HG03175 (cell line): ENCODE measurements around the gene CBX4.
A peak's percentile ranks its signal among the peaks of the same experiment; 100 is the strongest.

Experiments used
- ATAC-seq: cut with Tn5 transposase; IDR thresholded peaks from one replicate; pipeline ENCODE4 v1.9.1; 2021; ENCODE audit warnings: mild to moderate bottlenecking, moderate library complexity; ENCODE audit not compliant: unreplicated experiment

The CBX4 gene

DNA sequence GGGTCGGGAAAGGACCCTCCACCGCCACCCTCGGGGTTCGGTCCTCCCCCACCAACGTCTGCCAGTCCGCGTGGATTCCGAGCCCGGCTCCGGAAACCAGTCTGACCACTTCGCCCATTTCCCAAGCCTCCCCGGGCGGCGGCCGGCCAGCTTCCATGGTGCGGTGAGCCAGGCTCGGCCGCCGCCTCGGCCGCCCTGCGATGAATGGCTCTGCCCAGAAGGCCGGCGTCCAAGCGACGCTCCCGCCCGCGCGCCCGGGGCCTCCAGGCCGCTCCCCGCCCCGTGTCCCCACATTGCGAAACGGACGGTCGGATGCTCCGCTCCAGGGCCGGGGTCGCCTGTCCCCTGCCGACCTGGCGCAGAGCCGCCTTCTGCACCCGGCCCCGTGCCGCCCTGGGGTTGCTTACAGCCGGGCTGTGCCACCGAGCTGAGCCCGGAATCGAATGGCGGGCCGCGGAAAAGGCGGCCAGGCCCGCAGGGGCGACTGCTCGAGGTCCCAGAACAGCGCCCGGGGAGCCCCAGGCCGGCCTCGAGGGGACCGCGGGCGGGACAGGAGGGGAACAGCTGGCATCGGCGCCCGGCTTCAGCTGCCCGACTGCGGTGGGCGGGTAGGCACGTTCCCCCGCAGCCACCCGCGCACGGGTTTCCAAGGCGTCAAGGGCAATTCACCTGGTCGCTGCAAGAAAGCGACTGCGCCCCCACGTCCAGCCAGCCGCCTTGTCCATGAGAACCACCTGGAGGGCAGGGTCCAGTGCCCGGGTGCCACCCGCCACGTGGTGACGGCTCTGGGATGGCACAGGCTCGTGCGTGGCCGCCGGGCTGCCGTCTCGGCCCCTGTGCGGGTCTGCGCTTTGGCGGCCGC, 24.0 kb downstream of the CBX4 start:
- ATAC-seq = no peak

DNA sequence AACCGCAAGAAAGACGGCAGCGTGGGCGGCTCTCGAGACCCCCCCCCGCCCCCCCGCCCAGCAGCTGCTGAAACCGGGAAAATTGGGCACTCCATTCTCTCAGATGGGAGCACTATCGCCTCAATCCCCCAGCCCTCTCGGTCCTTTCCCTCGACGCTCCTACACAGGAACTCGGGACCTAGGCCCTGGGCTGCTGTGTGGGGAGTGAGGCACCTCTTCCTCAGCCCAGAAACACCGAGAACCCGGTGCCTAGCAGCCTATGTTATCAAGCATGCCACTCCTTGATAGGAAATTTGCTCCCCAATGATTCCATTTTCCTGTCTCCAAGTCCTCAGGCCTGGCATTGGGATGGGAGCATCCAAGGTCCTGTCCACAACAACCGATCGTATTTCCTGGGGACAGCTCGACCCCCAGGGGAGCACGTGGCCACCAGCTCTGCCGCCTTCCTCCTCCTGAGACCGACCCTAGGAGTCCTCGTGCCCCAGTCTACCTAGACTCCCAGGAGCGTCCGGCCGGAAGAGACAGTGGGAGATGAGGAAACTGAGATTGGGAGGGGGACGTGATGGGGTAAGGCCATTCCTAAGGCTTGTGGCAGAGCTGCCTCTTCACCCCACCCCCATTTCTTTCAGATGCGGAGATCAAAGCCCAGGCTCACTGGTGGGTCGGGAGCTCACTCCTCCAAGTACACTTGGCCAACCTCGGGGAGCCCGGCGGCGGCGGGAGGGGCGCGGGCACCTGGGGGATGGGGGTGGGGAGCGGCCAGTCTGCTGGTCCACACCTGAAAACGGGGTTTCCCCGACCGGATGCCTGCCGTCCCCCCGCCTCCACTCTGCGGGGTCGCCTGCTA, 24.9 kb downstream of the CBX4 start:
- ATAC-seq = no peak

DNA sequence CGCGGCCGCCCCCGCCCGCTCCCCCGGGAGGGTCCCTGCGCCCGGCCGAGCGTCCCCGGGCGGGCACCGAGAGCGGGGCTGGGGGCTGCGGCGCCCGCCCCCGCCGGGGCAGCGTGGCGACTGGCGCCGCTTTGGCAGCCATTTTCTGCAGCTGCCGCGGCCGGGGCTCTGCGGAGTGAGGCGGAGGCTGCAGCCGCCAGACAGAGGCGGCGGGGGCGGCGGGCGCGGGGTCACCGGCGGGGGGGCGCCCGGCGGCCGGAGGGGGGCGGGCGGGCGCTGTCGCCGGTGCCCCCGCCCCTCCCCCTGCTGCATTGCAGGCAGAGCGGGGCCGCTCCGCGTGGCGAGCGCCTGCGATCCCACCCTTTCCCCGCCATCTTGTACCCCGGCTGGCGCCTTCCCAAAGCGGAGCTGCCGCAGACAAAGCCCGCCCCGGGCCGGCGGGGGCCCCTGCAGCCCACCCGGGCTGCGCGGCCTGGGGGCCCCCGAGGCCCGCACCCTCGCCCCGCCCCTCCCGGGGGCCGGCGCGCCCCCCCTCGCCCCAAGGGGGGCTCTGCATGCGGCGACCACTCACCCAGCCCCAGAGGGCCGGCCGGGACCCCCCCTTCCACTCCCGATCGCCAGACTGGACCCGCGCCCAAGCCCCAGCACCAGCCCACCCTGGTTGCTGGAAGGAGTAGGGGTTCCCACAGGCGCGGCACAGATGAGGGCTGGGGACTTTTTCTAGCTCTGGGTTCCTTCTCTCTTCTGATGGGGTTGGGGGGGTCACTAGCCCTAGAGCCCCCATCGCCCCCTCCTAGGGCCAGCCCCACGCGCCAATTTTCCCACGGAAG, 25.7 kb downstream of the CBX4 start:
- no peak for ATAC-seq

DNA sequence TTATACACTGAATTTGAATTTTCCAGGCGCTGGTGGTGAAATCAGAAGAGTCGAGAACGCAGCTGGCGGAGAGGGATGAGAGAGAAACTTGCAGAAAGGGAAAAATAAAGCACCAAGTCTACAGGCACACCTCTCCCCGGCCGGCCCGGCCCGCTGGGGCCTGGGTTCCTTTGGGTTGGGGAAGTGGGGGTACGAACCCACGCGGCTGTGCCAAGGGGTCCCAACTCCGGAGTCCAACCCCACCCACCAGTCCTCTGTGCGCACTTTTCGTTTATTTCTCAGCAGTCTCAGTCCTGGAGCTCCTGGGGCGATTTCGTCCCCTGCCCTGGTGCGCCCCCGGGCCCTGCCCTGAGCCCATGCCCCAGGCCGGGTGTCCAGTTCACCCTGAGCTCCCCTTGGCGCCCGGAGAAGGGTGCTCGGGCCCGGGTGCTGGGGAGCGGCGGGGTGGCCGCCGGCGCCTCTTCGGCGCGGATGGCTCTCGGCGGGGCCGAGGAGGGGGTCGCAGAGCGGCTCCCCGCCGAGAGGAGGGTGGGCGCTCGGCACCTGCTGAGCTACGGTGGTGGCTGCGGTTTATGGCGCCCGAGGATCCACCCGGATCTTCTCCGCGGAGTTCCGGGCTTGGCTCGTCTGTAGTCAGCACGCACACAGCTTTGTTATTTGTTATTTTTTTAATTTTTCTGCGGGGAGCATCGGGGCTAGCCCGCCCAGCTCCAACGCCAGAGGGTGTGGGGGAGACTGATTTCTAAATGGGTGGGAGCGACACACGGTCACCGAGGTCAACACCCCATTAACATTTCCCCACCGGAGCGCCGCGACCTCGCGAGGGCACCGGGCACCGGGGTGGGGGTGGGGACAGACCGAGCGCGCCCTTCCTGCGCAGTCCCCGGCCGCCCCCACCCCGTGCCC, 26.6 kb downstream of the CBX4 start:
- no peak for ATAC-seq

DNA sequence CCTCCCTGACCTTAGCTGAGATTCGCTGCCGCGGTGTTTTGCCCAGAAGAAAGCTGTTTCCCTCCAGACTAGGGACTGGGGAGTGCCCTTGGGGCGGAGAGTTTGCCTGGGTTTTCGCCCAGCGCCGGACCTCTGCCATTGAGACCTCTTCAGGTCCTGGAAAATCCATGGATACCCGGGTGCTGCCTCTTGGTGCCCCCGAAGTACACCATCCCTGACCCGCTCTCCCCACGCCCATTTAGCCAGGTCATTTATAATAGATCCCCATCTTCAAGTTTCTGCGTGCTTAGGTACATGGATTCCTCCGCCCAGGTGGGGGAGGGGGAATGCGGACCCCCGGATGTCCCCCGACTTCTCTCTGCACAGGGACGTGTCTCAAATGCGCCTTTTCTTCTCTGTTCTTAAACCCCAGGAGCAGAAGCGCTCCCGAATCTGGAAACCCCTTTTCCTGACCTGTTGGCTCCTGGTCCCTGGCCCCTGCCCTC, 27.3 kb downstream of the CBX4 start:
- no peak for ATAC-seq

DNA sequence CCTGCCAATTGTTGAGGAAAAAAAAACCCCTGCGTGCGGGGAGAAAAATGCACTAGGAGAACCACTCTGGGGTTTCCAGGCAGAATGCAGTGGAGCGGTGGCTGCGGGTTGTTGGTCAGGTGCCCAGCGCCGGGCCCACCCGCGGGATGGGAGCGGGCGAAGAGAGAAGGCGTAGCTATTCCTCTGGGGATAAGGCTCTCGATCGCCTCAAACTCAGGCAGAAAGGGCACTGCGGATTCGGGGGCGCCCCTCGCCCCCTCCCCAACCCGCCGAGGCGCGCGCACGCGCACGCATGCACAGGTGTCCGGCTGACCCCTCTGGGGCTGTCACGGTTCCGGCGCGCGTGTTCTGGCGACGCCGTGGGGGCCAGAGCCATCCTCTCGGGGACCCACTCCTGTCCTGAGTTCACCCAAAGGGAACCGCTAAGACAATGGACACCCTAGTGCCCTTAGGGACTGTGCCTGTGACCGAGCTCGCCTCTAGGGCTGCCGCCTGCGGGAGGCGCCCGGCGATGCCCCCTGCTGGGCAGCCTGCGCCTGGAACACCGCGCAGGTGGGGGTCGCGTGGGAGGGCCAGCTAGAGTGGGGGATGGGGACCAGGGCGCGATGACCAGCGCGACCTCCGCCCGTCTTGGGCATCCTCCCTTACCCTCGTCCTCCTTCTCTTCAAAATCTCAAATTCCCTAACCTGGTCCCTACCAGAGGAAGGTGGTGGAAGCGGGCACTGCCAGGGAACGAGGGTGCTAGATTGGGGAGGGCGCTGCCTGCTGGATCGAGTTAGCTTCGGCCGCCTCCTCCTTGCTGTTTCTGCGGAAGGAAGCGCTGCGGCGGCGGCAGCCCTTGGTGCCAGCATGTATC, 28.0 kb downstream of the CBX4 start:
- no peak for ATAC-seq

DNA sequence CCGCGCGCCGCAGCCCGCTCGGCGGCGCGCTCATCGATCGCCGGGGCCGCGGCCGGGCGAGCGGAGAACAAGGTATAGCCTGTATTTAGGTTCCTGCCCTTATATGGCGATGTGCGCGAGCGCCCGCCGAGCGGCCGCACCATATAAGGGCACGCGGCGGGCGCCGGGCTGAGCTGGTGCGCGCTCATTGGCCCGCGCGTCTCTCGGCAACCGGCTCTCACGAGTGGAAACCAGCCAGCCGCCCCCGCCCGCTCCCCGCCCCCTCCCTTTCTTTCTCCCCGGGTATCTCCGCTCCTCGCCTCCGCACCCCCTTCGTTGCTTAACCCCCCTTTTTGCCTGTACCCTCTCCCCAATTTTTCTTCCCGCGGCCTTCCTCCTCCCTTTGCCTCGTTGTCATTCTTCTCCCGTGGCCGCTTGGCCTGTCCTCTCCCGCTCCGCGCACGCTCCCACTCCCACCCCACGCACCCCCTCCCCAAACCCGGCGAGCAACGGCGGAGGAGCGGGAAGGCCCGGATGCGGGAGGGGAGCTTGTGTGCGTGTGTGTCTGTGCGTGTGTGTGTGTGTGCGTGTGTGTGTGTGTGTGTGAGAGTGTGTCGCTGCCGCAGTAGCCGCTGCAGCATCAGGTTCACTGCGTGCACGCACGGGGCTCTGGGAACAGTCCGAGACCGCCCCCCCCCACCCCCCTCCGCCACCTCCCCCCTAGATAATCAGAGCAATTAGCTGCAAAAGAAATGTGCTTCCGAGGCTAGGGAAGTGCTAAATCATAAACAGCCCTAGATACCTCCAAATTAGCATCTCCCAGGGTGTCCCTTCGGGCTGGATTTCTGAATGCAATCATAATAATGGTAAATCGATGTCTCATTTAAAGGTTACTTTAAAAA, 28.9 kb downstream of the CBX4 start:
- ATAC-seq = peak; percentile 74

DNA sequence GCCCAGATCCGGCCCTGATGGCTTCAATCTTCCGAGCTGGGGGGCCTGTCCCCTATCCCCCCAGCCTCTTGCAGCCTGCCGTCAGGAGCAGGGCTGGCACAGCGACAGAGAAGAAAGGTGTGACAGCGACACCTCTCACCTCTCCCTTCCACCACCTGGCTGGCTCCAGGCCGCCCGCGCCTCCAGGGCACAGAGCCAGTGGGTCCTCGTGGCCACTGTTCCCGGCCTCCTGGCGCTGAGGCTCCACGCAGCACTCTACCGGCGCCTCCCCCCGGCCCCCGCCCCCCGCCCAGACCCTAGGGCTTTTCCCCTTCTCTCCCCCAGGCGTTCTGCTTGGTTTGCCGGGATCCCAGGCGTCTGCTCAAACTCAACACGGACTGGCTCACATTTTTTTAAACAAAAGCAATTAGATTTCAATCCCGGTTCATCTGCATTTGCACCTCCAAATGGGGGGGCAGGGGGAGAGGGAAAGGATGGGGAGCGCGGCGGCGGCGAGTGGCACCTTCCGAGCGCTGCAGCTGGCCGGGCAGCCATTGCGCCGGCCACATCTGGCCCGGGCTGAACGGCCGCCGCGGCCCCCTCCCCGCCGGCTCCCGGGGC, 29.6 kb downstream of the CBX4 start:
- no peak for ATAC-seq

DNA sequence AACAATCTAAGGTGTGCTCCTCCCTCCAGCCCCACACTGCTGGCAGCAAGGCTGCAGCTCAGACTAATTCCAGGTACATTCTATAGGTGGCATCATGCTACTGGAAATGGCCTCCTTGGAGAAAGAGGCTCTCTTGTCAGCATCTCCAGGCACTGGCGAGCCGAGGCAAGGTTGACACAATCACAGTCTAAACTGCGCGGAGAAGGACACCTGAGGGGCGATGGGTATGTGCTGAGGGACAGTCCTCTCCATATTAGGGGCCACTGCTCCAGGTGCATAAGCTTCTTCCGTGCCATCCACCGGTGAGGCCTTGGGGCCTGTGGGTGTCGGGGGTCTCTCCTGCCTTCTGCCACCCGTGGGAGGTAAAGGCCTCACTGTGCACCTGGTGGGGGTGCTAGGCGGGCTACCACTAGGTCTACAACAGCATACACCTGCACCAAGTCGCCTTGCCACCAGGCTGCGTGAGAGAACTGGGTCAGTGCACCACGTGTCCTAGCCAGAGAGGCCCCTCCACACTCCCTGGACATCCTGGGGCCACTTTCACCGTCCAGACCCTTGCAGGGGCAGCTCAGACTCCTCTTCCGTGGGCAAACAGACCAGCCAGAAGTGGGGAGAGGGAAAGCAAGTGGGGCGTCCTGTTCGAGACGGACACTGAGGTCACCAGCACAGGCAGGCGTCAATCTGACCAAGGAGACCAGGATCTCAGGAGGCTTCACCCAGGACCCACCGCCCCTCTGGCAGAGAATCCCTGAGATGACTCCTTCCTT, 30.3 kb downstream of the CBX4 start:
- ATAC-seq = no peak

DNA sequence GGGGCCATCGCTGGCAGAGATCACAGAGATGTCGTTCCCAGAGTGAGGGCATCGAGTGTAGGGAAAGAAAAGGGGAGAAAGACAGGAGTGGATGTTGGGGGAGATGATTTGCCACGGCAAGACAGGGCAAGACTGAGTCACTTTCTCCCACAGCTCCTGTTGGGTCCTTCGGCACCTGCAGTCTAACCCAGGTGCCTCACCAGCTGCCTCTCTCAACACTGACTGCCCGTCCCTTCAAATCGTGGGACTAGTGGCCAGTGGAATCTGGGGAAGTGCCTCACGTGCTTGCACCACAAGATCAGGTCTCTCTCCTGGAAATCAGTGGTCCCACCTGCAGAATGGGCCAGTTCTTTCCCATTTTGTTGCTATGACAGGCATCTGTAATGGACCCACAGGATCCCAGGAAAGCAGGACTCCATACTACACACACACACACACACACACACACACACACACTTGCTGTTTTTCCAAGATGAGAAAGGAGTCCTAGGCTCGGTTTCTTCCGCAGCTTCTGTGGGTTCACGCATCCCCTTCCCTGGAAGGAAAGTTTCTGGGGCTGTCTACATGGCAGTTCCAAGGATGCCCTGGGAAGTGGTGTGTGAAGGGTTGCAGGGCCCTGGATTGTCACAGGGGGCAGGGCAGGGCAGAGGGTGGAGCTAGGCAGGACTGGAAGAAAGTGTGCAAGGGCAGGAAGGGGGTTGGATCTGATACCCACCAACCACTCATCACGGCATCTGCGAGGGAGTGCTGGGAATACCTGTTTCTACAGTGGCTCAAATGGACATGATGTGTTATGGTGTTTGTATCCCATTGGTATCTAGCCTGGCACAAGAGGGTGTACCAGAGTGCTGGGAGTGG, 32.1 kb downstream of the CBX4 start:
- no peak for ATAC-seq

DNA sequence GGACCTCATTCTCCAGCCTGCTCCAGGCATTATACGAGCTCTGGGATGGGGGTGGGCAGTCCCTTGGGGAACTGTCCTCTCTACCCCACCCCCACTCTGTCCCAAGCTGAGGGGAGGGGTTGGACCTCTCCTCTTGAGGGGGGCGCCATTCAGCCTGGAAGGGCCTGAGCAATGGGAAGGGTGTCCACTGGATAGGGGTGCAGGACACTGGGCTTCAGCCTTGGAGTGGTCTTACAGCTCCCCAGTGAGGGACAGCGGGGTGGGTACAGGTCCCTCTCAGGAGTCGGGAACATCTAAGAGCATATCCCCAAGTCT, 32.8 kb downstream of the CBX4 start:
- no peak for ATAC-seq

DNA sequence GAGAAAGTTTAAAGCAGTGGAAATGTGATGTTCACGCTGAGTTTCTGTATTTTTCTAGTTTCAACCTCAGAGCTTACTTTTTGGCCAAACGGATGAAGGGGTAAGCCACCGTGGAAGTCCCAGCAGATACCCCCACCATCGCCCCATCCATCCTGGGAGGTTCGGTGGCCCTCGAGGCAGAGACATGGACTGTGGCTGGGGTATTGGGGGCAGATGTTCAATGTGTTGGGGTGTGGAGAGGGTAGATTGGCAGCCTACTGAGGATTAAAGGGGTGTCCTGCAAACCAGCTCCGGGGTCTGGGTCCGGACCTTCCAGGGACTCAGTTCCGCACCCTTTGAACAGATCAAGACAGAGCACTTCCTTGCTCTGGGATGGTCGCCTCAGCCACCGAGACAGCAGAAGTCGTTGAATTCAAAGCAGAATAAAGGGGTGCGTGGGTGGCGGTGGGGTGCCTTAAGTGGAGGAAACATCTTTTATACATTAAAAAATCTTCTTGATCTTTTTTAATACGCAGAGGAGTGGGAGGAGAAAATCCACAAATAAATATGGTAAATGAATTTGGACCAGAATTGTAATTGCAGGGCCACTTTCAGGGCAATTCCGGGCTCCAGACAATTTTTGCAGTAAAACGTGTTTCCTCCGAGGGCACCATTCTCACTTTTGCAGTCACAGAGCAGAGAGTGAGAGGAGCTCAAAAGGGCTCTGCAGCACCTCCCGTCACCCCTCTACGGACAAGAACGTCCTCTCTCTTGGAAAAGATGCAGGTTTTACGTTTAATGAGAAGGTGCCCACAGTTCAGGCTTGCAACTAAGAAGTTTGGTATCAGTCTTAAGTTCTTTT, 34.2 kb downstream of the CBX4 start:
- ATAC-seq = no peak

DNA sequence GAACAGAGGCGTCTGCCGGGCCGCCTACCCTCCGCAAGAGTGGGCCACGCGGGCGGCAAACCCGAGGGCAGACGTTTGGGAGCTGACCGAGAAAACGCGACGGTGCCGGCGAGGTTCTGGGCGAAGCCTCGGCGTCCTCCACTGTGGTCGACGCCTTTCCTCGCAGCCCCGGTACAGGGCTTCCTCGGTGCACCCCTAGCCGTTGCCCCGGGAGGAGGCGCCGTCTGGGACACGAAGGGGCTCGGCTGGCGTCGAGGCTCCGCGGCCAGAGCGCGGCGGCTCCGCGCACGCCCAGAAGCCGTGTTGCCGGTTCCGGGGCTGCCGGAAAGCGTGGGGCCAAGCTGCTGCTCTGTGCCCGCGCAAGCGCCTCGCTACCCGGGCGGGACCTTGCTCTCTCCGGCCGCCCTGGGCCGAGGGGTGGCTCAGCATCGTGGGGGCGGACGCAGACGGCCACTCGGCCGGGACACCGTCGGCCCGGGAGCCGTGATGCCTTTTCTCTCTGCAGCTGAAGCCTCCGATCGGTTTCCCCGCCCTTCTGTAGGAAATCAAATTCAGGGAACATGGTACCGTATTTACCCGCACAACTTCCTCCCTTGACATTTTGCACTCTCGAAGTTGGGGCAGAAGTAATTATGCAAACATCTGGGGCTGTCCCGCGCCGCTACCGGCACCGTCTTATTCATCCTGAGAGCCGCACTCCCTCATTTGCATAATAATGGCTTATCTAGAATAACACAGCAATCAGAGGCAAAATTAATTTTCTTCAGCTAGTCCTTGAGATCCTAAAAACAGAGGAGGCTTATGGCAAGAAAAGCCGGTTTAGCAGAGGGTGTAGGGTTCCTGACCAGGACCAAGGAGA, 35.0 kb downstream of the CBX4 start:
- peak; percentile 53 for ATAC-seq

DNA sequence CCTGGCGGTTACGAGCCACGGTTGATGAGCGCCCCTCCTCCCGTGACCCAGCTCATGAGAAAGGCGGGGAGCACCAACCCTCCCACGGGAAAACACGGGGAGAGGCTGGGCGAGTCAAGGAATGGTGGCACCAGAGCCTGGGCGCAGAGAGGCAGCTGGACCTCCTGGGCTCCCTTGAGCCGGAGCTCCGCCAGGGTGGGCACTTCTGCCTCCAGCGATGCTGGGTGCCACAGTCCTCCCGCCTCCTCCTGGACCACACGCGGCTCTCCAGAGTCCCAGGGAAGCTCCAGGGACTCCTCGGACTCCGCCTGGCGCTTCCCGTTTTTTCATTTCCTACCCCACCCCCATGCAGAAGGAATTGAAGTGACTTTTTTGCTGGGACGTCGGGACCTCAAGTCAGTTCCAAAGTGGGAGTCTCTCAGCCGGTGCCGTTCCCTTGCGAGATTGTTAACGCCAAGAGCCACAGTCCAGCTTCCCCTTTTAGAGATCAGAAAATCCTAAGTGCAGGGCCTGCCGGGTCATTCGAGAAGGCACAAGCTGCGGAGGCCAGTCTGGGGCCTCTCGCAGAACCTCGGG, 35.7 kb downstream of the CBX4 start:
- ATAC-seq = no peak
